ENCODE data around the gene KRTAP9-7.

KRTAP9-7 gene

GRCh38 chr17:41322903-41323895, 47.7 kb downstream of the KRTAP9-7 start:
- no peak for DNase-seq

- DNase-seq = no peak
These were observed 48.9 kb downstream of the KRTAP9-7 start for GRCh38 chr17:41324180-41325075.

DNA sequence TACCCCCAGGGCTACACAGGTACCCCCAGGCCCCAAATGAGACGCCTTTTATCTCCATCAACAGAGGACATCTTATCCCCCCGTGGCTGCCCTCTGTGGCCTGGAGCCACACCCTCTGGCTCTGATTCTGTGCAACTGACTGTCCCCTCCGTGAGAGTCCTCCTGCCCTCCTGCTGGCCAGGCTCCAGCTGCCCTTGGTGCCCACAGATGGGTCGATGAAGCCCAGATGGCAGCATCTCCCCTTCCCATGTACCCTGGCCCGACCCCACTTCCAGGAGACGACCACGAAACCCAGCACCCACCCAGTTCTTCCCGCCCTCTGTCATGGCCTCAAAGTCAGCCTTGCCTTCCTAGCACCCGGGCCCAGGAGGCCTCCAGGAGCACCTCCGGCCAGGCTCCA, 49.6 kb downstream of the KRTAP9-7 start:
- no peak for DNase-seq

DNA sequence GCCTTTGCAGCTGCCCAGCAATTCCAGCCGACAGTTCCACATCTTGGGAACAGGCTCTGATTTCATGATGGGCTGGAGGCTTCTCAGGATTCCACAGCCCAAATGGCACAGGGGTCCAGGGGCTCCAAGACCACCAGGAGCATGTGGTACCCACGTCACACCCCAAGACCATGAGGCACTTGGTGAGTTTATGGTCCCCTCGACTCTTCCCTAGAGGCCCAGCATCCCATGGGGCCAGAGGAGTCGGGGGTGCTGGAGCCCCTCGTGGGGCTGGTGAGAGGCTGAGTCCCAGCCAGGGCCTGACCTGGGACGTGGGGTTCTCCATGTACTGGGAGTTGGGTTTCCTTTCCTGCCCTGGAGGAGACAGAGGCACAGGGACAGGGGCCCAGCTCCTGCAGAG, 50.1 kb downstream of the KRTAP9-7 start:
- no peak for DNase-seq

All from inflammatory macrophage treated with lipopolysaccharide for 4 hours (primary cell).